ENCODE results near the gene NHP2. TPM values are rescaled to one million over a fixed set of nuclear protein-coding genes. Genes with fewer than 3 reads are reported as not detected.
A peak's percentile ranks its signal among the peaks of the same experiment; 100 is the strongest.

The NHP2 gene
- total RNA-seq, 4 donors from 2014 or later = 75.8 to 278 (median 210) TPM

GRCh38 chr5:178142642-178143041 is 11.0 kb downstream of the NHP2 start:
- Histone ChIP-seq H3K27ac (no peak overlapping the region), H3K4me3 (no peak overlapping the region), H3K36me3 (peaks cover 64% of the 10 kb centered on the region), H3K4me1 (peaks cover 4% of the 10 kb centered on the region), H3K27me3 (no peaks in the 10 kb centered on the region), H3K9me3 (no peaks in the 10 kb centered on the region)
- TF ChIP-seq CTCF (IDR thresholded peaks at IDR 0.05) = no peak
- 86% methylated on average over 11 of the region's 20 CpGs for WGBS
- no peak for DNase-seq (ENCODE audit: low spot score in 2 of 2)

- peaks cover 54% of the 10 kb centered on the region for H3K36me3 ChIP-seq
- H3K4me1 ChIP-seq = peaks cover 4% of the 10 kb centered on the region
- 95% methylated on average over 4 of the region's 4 CpGs for WGBS
- no peaks in the 10 kb centered on the region for H3K27me3 ChIP-seq
- no peak for TF ChIP-seq EP300 (IDR thresholded peaks at IDR 0.05)
- TF ChIP-seq CTCF (IDR thresholded peaks at IDR 0.05) = no peak
- TF ChIP-seq POLR2A (IDR thresholded peaks at IDR 0.05) = no peak
- no peak for TF ChIP-seq POLR2AphosphoS5 (IDR thresholded peaks at IDR 0.05)
- no peak for DNase-seq (ENCODE audit: low spot score in 2 of 2)
- H3K9me3 ChIP-seq = no peaks in the 10 kb centered on the region
- no peak overlapping the region for H3K4me3 ChIP-seq
- H3K27ac ChIP-seq = no peak overlapping the region
Measured at GRCh38 chr5:178141550-178141949, 12.1 kb downstream of the NHP2 start.

- no peak overlapping the region for H3K4me3 ChIP-seq
- H3K4me1 ChIP-seq = no peaks in the 10 kb centered on the region
- no peak for TF ChIP-seq CTCF (IDR thresholded peaks at IDR 0.05)
- no peak for TF ChIP-seq POLR2A (IDR thresholded peaks at IDR 0.05)
- TF ChIP-seq EP300 (IDR thresholded peaks at IDR 0.05) = no peak
- TF ChIP-seq POLR2AphosphoS5 (IDR thresholded peaks at IDR 0.05) = no peak
- no peak overlapping the region for H3K27ac ChIP-seq
- no peaks in the 10 kb centered on the region for H3K27me3 ChIP-seq
- DNase-seq (ENCODE audit: low spot score in 2 of 2) = no peak
- WGBS = 81% methylated on average over 10 of the region's 12 CpGs
- peaks cover 52% of the 10 kb centered on the region for H3K36me3 ChIP-seq
- H3K9me3 ChIP-seq = no peaks in the 10 kb centered on the region
Measured at GRCh38 chr5:178137991-178138390, 15.7 kb downstream of the NHP2 start.

GRCh38 chr5:178136990-178137389 is 16.7 kb downstream of the NHP2 start:
- no peak for DNase-seq (ENCODE audit: low spot score in 2 of 2)
- H3K4me3 ChIP-seq = no peak overlapping the region
- TF ChIP-seq POLR2A (IDR thresholded peaks at IDR 0.05) (no peak), POLR2AphosphoS5 (IDR thresholded peaks at IDR 0.05) (no peak), EP300 (IDR thresholded peaks at IDR 0.05) (no peak), CTCF (IDR thresholded peaks at IDR 0.05) (no peak)
- WGBS = 85% methylated on average over 10 of the region's 10 CpGs
- H3K4me1 ChIP-seq = peaks cover 5% of the 10 kb centered on the region
- H3K36me3 ChIP-seq = peaks cover 42% of the 10 kb centered on the region
- no peaks in the 10 kb centered on the region for H3K9me3 ChIP-seq
- H3K27ac ChIP-seq = no peak overlapping the region
- H3K27me3 ChIP-seq = no peaks in the 10 kb centered on the region

GRCh38 chr5:178131446-178131996 is 22.2 kb downstream of the NHP2 start:
- WGBS = 19% methylated on average over 10 of the region's 10 CpGs
- no peak for DNase-seq (ENCODE audit: low spot score in 2 of 2)
- TF ChIP-seq CTCF (IDR thresholded peaks at IDR 0.05) (no peak), POLR2AphosphoS5 (IDR thresholded peaks at IDR 0.05) (no peak), POLR2A (IDR thresholded peaks at IDR 0.05) (no peak), EP300 (IDR thresholded peaks at IDR 0.05) (no peak)

More at GRCh38 chr5:178131446-178131996, 22.2 kb downstream of the NHP2 start:
- peak overlapping the region; percentile 94 for H3K4me3 ChIP-seq
- peak overlapping the region; percentile 95 for H3K27ac ChIP-seq
- H3K27me3 ChIP-seq = no peaks in the 10 kb centered on the region
- no peaks in the 10 kb centered on the region for H3K9me3 ChIP-seq
- H3K4me1 ChIP-seq = peaks cover 28% of the 10 kb centered on the region
- peaks cover 26% of the 10 kb centered on the region for H3K36me3 ChIP-seq

Measured in suprapubic skin (tissue), 4 donors.